ENCODE results near the gene MED14. TPM values are rescaled to one million over a fixed set of nuclear protein-coding genes. Genes with fewer than 3 reads are reported as not detected.

Gene MED14
- total and polyA plus RNA-seq, 10 of the 15 experiments (the other 5 are each of a cell fraction or from before 2014, with no cell fraction given), result 8.8 to 99.4 (median 29.4) TPM

- TF ChIP-seq ZNF274 (IDR thresholded peaks at IDR 0.05; ENCODE audit: insufficient read depth, insufficient read length) (no peak), RCOR1 (conservative IDR thresholded peaks at IDR 0.05; ENCODE audit: low read depth, low read length) (no peak), SMC3 (IDR thresholded peaks at IDR 0.05; ENCODE audit: borderline replicate concordance, low read length) (no peak), CBX5 (IDR thresholded peaks at IDR 0.05; ENCODE audit: low read depth) (no peak), MXI1 (IDR thresholded peaks at IDR 0.05; ENCODE audit: low read depth, low read length) (no peak), RFX5 (IDR thresholded peaks at IDR 0.05; ENCODE audit: low read depth, low read length) (no peak), ZNF24 (IDR thresholded peaks at IDR 0.05) (no peak), BMI1 (IDR thresholded peaks at IDR 0.05; ENCODE audit: borderline replicate concordance) (no peak), NBN (IDR thresholded peaks at IDR 0.05) (no peak), WRNIP1 (IDR thresholded peaks at IDR 0.05; ENCODE audit: borderline replicate concordance, low read depth, low read length) (no peak), HDAC2 (IDR thresholded peaks at IDR 0.05) (no peak), USF2 (IDR thresholded peaks at IDR 0.05; ENCODE audit: borderline replicate concordance, low read depth, low read length) (no peak)
- TF ChIP-seq, protein P1, sequence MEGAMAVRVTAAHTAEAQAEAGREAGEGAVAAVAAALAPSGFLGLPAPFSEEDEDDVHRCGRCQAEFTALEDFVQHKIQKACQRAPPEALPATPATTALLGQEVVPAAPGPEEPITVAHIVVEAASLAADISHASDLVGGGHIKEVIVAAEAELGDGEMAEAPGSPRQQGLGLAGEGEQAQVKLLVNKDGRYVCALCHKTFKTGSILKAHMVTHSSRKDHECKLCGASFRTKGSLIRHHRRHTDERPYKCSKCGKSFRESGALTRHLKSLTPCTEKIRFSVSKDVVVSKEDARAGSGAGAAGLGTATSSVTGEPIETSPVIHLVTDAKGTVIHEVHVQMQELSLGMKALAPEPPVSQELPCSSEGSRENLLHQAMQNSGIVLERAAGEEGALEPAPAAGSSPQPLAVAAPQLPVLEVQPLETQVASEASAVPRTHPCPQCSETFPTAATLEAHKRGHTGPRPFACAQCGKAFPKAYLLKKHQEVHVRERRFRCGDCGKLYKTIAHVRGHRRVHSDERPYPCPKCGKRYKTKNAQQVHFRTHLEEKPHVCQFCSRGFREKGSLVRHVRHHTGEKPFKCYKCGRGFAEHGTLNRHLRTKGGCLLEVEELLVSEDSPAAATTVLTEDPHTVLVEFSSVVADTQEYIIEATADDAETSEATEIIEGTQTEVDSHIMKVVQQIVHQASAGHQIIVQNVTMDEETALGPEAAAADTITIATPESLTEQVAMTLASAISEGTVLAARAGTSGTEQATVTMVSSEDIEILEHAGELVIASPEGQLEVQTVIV (IDR thresholded peaks at IDR 0.05; ENCODE audit: borderline replicate concordance, partially characterized antibody), result no peak
Observed at GRCh38 chrX:40671126-40671525, 64.2 kb downstream of the MED14 start (continued).

Measured in GM12878 (cell line).